HG03378 (cell line): Measurements from ENCODE around the gene KRT83.
A peak's percentile ranks its signal among the peaks of the same experiment; 100 is the strongest.
"Not testable (repeated sequence)": the region's sequence is repeated elsewhere in the genome, so short reads cannot be mapped to it uniquely, and the experiment has no call there.

ENCODE experiments used
- ATAC-seq: cut with Tn5 transposase; IDR thresholded peaks from one replicate; pipeline ENCODE4 v1.9.1; 2021; ENCODE audit warnings: mild to moderate bottlenecking, moderate library complexity; ENCODE audit not compliant: unreplicated experiment

Gene KRT83

GRCh38 chr12:52312086-52312485 lies 9.1 kb downstream of the KRT83 start:
- no peak for ATAC-seq

DNA sequence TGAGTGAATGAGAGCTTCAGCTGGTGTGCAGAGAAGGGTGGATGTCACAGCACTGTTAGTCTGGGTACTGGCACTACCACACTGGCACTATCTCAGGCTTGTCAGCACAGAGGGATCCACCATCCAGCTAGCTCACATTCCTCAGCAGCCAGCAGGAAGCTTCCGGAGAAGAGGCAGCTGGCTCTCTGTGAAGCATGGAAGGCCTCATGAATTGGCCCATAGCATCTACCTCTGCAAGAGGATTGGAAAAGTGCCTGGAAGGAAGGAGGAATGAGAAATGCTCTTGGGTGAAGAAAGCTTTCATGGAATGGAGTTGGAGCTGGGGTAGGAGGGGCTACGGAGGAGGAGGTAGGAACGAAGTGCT lies 9.9 kb downstream of the KRT83 start:
- no peak for ATAC-seq

DNA sequence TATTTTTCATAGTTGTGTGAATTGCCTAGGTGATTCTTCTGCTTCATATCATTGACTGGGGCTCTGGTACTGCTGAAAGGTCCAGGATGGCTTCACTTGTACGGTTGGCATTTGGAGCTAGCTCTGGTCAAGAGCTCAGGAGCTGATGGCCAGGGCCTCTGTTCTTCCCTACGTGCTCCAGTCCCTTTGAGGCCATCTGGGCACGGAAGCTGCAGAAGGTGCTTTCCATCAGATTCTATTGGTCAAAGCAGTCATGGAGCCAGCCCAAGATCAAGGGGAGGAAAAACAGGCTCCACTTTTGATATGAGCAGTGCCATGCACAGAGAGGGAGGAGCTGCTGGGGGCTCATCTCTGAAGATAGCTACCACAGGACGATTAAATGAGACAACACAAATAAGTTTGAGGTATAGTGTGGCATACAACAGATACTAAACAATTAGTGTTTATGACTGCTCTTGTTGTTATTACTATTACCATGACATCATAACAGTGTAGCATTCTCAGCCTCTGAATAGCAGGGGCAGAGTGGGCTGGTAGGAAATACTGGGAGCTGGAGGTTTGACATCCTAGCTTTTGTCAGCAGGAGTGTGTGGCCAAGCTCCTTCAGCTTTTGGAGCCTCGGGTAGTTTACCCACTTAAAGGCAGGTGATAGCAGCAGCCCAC lies 10.4 kb downstream of the KRT83 start:
- no peak for ATAC-seq

DNA sequence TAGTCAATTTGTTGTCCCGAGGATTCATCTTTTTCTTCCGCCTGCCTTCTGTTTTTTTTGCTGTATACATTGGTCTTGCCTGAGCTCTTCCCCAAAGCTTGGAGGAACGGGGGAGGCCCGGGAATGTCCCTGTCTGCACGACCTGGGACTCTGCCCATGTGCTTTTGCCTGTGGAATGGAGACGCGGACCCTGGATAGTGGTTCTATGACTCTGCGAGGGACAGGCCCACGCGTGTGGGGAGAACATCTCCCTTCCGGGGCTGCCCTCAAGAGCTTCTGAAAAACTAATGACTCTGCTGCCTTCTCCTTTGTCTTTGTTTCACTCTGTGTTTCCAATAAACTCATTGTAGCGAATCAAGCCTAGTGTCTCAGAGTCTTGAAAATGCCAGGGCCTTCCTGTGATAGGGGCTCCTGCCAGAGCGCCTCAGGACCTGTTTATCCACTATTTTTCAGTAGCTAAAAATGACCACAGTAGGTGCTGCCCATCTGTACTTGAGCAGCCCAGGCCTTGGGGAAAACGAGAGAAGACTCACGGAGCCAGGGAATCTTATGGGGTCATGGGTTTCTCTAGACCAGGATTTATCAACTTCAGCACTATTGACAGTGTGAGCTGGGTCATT lies 12.3 kb downstream of the KRT83 start:
- ATAC-seq: no peak

DNA sequence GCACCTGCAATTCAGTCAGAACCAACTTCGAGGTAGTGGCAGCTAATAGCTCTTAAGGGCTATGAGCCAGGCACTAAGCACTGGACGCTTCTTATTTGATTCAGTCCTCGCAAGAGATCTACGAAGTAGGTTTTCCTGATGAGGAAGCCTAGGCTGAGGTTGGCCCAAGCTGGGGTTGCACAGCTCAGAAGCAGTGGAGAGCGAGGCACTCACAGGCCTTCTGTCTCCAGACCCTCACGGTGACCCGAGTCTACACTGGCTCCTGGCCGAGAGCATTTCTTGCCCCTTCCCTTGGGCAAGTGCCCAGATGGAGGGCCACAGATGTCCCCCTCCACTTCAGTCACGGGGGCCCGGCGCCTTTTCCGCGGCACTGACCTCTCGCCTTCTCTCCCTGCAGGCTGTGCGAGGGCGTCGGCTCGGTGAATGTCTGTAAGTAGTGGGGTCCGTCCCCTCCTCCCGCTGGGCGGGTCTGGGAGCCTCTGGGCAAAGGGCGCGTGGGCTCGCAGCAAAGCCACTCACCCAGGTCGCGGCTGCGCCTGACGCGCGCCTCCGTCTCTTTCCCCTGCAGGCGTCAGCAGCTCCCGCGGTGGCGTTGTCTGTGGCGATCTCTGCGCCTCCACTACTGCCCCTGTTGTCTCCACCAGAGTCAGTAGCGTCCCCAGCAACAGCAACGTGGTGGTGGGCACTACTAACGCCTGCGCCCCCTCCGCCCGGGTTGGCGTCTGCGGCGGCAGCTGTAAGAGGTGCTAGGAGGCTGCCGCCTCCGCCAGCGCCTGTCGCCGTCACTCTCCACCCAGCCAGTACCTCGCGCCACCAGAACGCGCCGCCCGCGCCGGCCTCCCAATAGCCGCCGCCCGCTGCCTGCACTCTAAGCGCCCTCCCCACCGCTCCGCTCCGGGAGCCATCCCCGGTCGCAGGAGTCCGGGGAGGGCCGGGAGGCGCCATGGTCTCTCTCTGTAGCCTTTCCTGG lies 13.1 kb downstream of the KRT83 start:
- ATAC-seq: no peak

DNA sequence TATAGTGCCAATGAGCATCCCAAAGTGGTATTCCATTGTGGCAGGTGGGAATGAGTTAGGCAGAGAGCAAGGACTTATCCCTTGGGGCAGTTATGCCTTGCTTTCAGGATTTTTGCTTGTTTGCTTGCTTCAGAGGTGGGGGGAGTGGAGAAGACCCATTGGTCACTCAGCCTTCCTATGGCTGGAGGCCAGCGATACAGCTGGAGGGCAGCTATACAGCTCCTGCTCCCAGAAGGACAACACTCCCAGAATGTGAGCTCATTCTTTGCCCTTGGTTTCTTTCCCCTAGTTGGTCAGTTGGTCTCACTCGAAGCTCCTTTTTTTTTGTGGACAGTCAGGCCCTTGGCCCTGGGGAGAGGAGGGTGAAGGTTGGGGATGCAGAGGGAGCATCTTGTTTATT lies 14.5 kb downstream of the KRT83 start:
- no peak for ATAC-seq

DNA sequence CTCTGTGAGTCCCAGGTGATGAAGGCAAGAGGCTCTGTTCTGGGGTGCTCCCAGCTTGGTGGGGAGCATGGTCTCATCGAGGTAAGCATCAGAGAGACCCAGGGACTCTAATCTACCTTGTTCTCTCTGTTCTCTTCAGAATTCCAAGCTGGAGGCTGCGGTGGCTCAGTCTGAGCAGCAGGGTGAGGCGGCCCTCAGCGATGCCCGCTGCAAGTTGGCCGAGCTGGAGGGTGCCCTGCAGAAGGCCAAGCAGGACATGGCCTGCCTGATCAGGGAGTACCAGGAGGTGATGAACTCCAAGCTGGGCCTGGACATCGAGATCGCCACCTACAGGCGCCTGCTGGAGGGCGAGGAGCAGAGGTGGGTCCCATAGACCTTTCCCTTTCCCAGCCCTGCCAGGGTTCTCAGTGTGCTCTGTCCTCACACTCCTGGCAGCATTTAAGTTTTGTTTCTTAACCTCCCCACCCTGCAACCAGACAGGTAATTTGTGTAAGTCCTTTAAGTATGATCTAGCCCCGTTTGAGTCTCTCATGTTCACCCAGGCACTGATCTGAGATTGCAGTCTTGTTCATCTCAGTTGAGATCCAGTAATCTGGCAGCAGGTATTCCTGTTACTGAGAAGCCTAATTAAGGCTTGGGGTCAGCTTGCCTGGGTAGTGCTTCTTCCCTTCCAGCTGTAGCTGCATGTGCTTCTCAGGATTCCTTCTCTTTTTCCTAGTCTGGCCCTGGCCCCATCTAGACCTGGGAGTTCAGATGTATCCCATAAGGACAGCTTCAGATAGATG lies 15.1 kb downstream of the KRT83 start:
- ATAC-seq: no peak

- ATAC-seq: peak; percentile 70
Measured at GRCh38 chr12:52304941-52305411, 16.2 kb downstream of the KRT83 start.

GRCh38 chr12:52302242-52302914 lies 18.8 kb downstream of the KRT83 start:
- ATAC-seq: not testable (repeated sequence)

GRCh38 chr12:52301721-52302120 lies 19.5 kb downstream of the KRT83 start:
- ATAC-seq: not testable (repeated sequence)

GRCh38 chr12:52300796-52301691 lies 20.2 kb downstream of the KRT83 start:
- ATAC-seq: no peak

DNA sequence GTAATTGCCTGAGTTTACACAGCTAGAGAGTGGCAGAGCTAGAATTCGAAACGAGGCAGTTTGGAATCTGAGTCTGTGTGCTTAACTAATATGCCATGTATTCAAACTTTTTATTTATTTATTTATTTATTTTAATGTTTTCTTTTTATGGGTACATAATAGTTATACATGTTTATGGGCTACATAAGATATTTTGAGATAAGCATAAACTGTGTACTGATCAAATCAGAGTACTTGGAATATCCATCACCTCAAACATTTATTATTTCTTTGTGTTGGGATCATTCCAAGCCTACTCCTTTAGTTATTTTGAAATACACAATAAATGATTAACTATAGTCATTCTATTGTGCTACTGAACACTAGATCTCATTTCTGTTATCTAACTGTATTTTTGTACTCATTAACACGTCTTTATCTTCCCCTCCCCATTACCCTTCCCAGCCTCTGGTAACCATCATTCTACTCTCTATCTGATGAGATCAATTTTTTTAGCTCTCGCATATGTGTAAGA lies 22.5 kb downstream of the KRT83 start:
- no peak for ATAC-seq

DNA sequence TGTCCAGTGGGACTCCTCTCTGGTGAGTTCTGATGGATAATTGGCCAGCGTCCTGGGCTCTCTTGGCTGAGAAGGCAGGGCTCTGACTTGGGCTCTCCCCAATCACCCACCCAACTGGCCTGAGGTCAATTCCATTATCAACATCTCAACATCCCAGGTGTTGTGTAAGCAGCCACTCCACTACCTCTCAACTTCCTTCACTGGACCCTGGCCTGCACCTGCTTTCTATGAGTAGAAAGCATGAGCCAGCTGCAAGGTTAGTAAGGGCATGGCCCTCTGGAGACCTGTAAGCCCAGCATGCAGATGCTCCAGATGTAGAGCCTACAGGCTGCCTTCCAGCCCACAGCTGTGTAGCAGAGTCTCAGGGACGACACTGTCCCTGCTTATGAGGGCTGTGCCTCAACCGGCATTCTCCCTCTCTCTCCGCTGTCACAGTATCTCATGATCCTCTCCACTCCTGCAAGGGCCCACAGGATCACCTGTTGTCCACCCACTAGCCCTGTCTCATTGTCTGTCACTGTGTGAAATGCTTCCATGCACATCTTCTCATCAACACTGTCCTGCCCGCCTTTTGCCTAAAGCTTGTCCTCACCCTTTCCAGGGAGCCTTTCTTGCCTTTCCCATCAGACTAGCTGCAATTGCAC lies 24.5 kb downstream of the KRT83 start:
- ATAC-seq: no peak

GRCh38 chr12:52295663-52296062 lies 25.5 kb downstream of the KRT83 start:
- no peak for ATAC-seq

- no peak for ATAC-seq
Measured at GRCh38 chr12:52294803-52295202, 26.4 kb downstream of the KRT83 start.

- ATAC-seq: no peak
Measured at GRCh38 chr12:52293926-52294325, 27.3 kb downstream of the KRT83 start.

DNA sequence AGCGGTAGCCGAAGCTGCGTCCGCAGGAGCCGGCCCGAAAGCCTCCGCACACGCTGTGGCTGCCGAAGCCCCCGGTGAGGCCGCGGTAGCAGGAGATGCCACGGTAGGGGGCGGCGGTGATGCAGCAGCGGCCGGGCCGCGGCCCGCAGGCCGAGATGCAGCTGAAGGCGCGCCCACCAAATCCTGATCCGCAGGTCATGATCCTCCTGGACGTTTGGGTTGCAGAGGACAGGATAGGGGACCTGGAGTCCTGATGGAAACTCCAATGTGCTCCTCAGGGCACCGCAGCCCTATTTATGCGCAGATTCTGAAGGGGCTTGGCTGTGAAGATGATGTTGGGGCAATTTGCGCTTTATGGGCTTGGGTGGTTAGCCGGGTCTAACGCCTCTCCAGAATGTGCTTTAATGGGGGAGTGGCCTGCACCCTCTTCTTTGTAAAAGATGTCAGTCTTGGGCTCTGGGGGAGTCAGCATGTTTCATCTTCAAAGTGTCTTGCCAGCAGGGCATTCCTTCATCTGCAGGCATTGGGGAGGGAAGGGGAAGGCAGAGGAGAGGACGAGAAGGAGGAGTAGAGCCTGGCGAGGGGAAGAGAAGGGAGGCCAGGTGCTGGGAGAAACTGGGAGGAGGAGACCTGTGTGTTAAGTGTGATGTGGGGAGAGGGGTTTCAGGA lies 29.8 kb downstream of the KRT83 start, which contains the start of gene KRT81:
KRT81 (minus strand) TSS at position 268 of the 669 bp plus-strand sequence; CDS start at position 199, 69 bp downstream.
- ATAC-seq: no peak
